RWPE1 (cell line): ENCODE results near the gene KCNMA1.
"Not testable (repeated sequence)": the region's sequence is repeated elsewhere in the genome, so short reads cannot be mapped to it uniquely, and the experiment has no call there.

ENCODE experiments used
- CTCF ChIA-PET: fragments of 350-600 bp; sonication (Branson Sonifier 250); formaldehyde crosslinking; extraction: SDS; loops from one replicate; lab custom pipeline; 2021; lab: Yijun Ruan, JAX
- POLR2A ChIA-PET: fragments of 400-600 bp; formaldehyde crosslinking; extraction: SDS; loops from one replicate; lab custom pipeline; 2020; ENCODE audit warnings: antibody characterized with exemption; ENCODE audit not compliant: low non-redundant PET; lab: Yijun Ruan, JAX
- DNase-seq: peaks from one replicate; pipeline ENCODE4 v3.0.0; 2012; ENCODE audit warnings: low spot score
- H3K27ac ChIP-seq: fragments of 450-650 bp; 2 replicates; pipeline ENCODE4 v1.5.1; 2017
- CTCF ChIP-seq: fragments of 450-650 bp; conservative IDR thresholded peaks from 2 replicates; pipeline ENCODE4 v1.5.1; 2017; ENCODE audit warnings: low read depth, mild to moderate bottlenecking

Gene KCNMA1

GRCh38 chr10:77667426-77668324 lies 30.1 kb upstream of the KCNMA1 start:
- no peak overlapping the region for H3K27ac ChIP-seq
- TF ChIP-seq CTCF: no peak
- CTCF ChIA-PET: interaction anchor here (0.5 kb wide), 1 partner anchor 30 kb away, joined by 6 read pairs; no protein-coding TSS in a partner anchor
- POLR2A ChIA-PET: no interaction called here
- no peak for DNase-seq

GRCh38 chr10:77666821-77667220 lies 29.2 kb upstream of the KCNMA1 start:
- DNase-seq: no peak
- ChIA-PET CTCF (interaction anchor here (0.6 kb wide), 1 partner anchor 496 kb away, joined by 4 read pairs; no protein-coding TSS in a partner anchor), POLR2A (no interaction called here)
- TF ChIP-seq CTCF: no peak
- no peak overlapping the region for H3K27ac ChIP-seq

GRCh38 chr10:77664696-77665095 lies 27.1 kb upstream of the KCNMA1 start:
- no peak overlapping the region for H3K27ac ChIP-seq
- CTCF ChIA-PET: interaction anchor here (1.0 kb wide), 1 partner anchor 24 kb away, joined by 4 read pairs; no protein-coding TSS in a partner anchor
- POLR2A ChIA-PET: no interaction called here
- DNase-seq: no peak
- no peak for TF ChIP-seq CTCF

- ChIA-PET CTCF (interaction anchor here (0.6 kb wide), 1 partner anchor 289 kb away, joined by 3 read pairs; no protein-coding TSS in a partner anchor), POLR2A (no interaction called here)
- no peak for DNase-seq
- TF ChIP-seq CTCF: no peak
- H3K27ac ChIP-seq: no peak overlapping the region
These were observed 26.4 kb upstream of the KCNMA1 start for GRCh38 chr10:77664008-77664407.

GRCh38 chr10:77661674-77662073 lies 24.1 kb upstream of the KCNMA1 start:
- POLR2A ChIA-PET: no interaction called here
- DNase-seq: no peak
- CTCF ChIA-PET: no interaction called here
- H3K27ac ChIP-seq: no peak overlapping the region
- TF ChIP-seq CTCF: no peak

- no peak overlapping the region for H3K27ac ChIP-seq
- TF ChIP-seq CTCF: no peak
- DNase-seq: no peak
- CTCF ChIA-PET: interaction anchor here (1.6 kb wide), 1 partner anchor 487 kb away, joined by 4 read pairs; no protein-coding TSS in a partner anchor
- POLR2A ChIA-PET: no interaction called here
These were observed 23.5 kb upstream of the KCNMA1 start for GRCh38 chr10:77661100-77661499.

- H3K27ac ChIP-seq, DNase-seq, POLR2A ChIA-PET: not testable (repeated sequence)
- CTCF ChIA-PET: interaction anchor here (0.7 kb wide), 2 partner anchors 9 to 861 kb away, joined by 3 read pairs; no protein-coding TSS in a partner anchor
These were observed 21.6 kb upstream of the KCNMA1 start for GRCh38 chr10:77659046-77659670.
